IMR-90 (cell line): ENCODE measurements around the gene CACNB2. TPM values are rescaled to one million over a fixed set of nuclear protein-coding genes. Genes with fewer than 3 reads are reported as not detected.

ENCODE experiments used
- ATAC-seq: fragments of 200-7000 bp; cut with Tn5 transposase; 2 replicates; pipeline ENCODE4 v1.9.1; 2020; ENCODE audit warnings: low read depth, mild to moderate bottlenecking, moderate library complexity
- BruUV-seq: library from RNA; stranded (reverse); fragments of 400-500 nt; replicated peaks from 2 replicates; lab custom pipeline; 2021; lab: Mats Ljungman, UMichigan
- CTCF ChIA-PET: fragments of 300-600 bp; formaldehyde crosslinking; extraction: SDS; loops from one replicate; lab custom pipeline; 2021; ENCODE audit warnings: antibody characterized with exemption; lab: Yijun Ruan, JAX
- POLR2A ChIA-PET: fragments of 300-600 bp; sonication (Branson Sonifier 250); formaldehyde crosslinking; loops from one replicate; lab custom pipeline; 2022; ENCODE audit warnings: antibody characterized with exemption; ENCODE audit not compliant: unreplicated experiment; lab: Charles Lee
- DNase-seq: peaks from one replicate; pipeline ENCODE4 v3.0.0; 2013
- H2AFZ ChIP-seq: replicated peaks from 2 replicates; pipeline ENCODE3; 2013; ENCODE audit warnings: low read length, mild to moderate bottlenecking; ENCODE audit not compliant: poor library complexity
- H2AK5ac ChIP-seq: 2 replicates; pipeline ENCODE4 v1.6.1; 2013; ENCODE audit warnings: low read depth, low read length, inconsistent platforms
- H2AK9ac ChIP-seq: replicated peaks from 2 replicates; pipeline ENCODE3; 2013; ENCODE audit warnings: mild to moderate bottlenecking, low read depth, low read length, moderate library complexity; ENCODE audit not compliant: poor library complexity
- H2BK120ac ChIP-seq: 2 replicates; pipeline ENCODE4 v1.6.1; 2013; ENCODE audit warnings: low read depth, low read length, inconsistent platforms
- H2BK15ac ChIP-seq: 3 replicates; pipeline ENCODE4 v1.6.1; 2013; ENCODE audit warnings: low read depth, low read length, inconsistent platforms
- H2BK20ac ChIP-seq: 2 replicates; pipeline ENCODE4 v1.6.1; 2013; ENCODE audit warnings: low read depth, mild to moderate bottlenecking, inconsistent platforms, low read length, moderate library complexity
- H2BK5ac ChIP-seq: 2 replicates; pipeline ENCODE4 v1.6.1; 2013; ENCODE audit warnings: mild to moderate bottlenecking, low read depth, low read length, inconsistent platforms; ENCODE audit not compliant: poor library complexity, severe bottlenecking
- H3K14ac ChIP-seq: replicated peaks from 2 replicates; pipeline ENCODE4 v1.6.1; 2013; ENCODE audit warnings: low read depth, low read length, inconsistent platforms
- H3K18ac ChIP-seq: 2 replicates; pipeline ENCODE4 v1.6.1; 2013; ENCODE audit warnings: low read depth, low read length, control low read depth
- H3K23ac ChIP-seq: 2 replicates; pipeline ENCODE4 v1.6.1; 2013; ENCODE audit warnings: low read depth, low read length, inconsistent platforms
- H3K27ac ChIP-seq: 2 replicates; pipeline ENCODE4 v1.5.1; 2013; ENCODE audit warnings: mild to moderate bottlenecking, control low read depth, low read length; ENCODE audit not compliant: insufficient read depth
- H3K27me3 ChIP-seq: 2 replicates; pipeline ENCODE4 v1.6.1; 2013; ENCODE audit warnings: low read length; ENCODE audit not compliant: control insufficient read depth, insufficient read depth
- H3K36me3 ChIP-seq: 2 replicates; pipeline ENCODE4 v1.6.1; 2013; ENCODE audit warnings: low read length, mixed read lengths; ENCODE audit not compliant: control insufficient read depth, insufficient read depth
- H3K4ac ChIP-seq: 2 replicates; pipeline ENCODE4 v1.6.1; 2013; ENCODE audit warnings: low read depth, low read length, inconsistent platforms
- H3K4me1 ChIP-seq: 2 replicates; pipeline ENCODE4 v1.6.1; 2013; ENCODE audit warnings: low read length, mixed read lengths; ENCODE audit not compliant: control insufficient read depth, insufficient read depth
- H3K4me2 ChIP-seq: 2 replicates; pipeline ENCODE4 v1.6.1; 2013; ENCODE audit warnings: low read depth, mild to moderate bottlenecking, control low read depth, low read length, moderate library complexity
- H3K4me3 ChIP-seq: 2 replicates; pipeline ENCODE4 v1.5.1; 2013; ENCODE audit warnings: low read depth, mild to moderate bottlenecking, control low read depth, low read length, moderate library complexity; ENCODE audit not compliant: insufficient read depth
- H3K56ac ChIP-seq: 2 replicates; pipeline ENCODE4 v1.6.1; 2013; ENCODE audit warnings: low read length, inconsistent platforms; ENCODE audit not compliant: insufficient read depth; ENCODE audit errors: extremely low read depth
- H3K79me1 ChIP-seq, 2 experiments: 2 replicates each; pipeline ENCODE4 v1.6.1; 2013; ENCODE audit warnings: low read length in 2 of 2, inconsistent platforms in 1 of 2, low read depth in 1 of 2
- H3K9ac ChIP-seq: 2 replicates; pipeline ENCODE4 v1.6.1; 2013; ENCODE audit warnings: low read depth, low read length, control low read depth
- H3K9me1 ChIP-seq: 2 replicates; pipeline ENCODE4 v1.6.1; 2013; ENCODE audit warnings: low read length, inconsistent platforms; ENCODE audit not compliant: insufficient read depth
- H3K9me3 ChIP-seq: 2 replicates; pipeline ENCODE4 v1.6.1; 2013; ENCODE audit warnings: low read length; ENCODE audit not compliant: control insufficient read depth, insufficient read depth
- H4K20me1 ChIP-seq: 2 replicates; pipeline ENCODE4 v1.6.1; 2013; ENCODE audit warnings: low read length, inconsistent platforms; ENCODE audit not compliant: insufficient read depth
- H4K5ac ChIP-seq: 2 replicates; pipeline ENCODE4 v1.6.1; 2013; ENCODE audit warnings: mild to moderate bottlenecking, low read depth, low read length, control low read depth
- H4K8ac ChIP-seq, 2 experiments: 2 replicates each; pipeline ENCODE4 v1.6.1; 2013; ENCODE audit warnings: low read depth in 2 of 2, low read length in 2 of 2, control low read depth in 1 of 2, inconsistent platforms in 1 of 2
- H4K91ac ChIP-seq: 2 replicates; pipeline ENCODE4 v1.6.1; 2013; ENCODE audit warnings: low read depth, low read length, inconsistent platforms; ENCODE audit not compliant: insufficient read depth
- BHLHE40 ChIP-seq: fragments of 150-350 bp; IDR thresholded peaks from 2 replicates; pipeline ENCODE4 v1.6.1; 2016; ENCODE audit warnings: mild to moderate bottlenecking, low read depth, low read length
- CEBPB ChIP-seq: IDR thresholded peaks from 2 replicates; pipeline ENCODE4 v1.6.1; 2012; ENCODE audit warnings: low read depth, low read length, improper control_type of control experiment
- CHD1 ChIP-seq: IDR thresholded peaks from 2 replicates; pipeline ENCODE4 v1.6.1; 2012; ENCODE audit warnings: low read depth, low read length, improper control_type of control experiment
- FOS ChIP-seq: fragments of 150-350 bp; IDR thresholded peaks from 2 replicates; pipeline ENCODE4 v1.6.1; 2016; ENCODE audit warnings: low read depth, low read length
- MAFK ChIP-seq: IDR thresholded peaks from 2 replicates; pipeline ENCODE4 v1.6.1; 2012; ENCODE audit warnings: low read depth, low read length, improper control_type of control experiment
- MAZ ChIP-seq: IDR thresholded peaks from 2 replicates; pipeline ENCODE4 v1.6.1; 2012; ENCODE audit warnings: low read depth, mild to moderate bottlenecking, low read length, improper control_type of control experiment, moderate library complexity, borderline replicate concordance
- MXI1 ChIP-seq: IDR thresholded peaks from 2 replicates; pipeline ENCODE4 v1.6.1; 2012; ENCODE audit warnings: low read depth, mild to moderate bottlenecking, low read length, moderate library complexity, borderline replicate concordance
- NFE2L2 ChIP-seq: fragments of 150-350 bp; IDR thresholded peaks from 2 replicates; pipeline ENCODE4 v1.6.1; 2016; ENCODE audit warnings: low read depth, mild to moderate bottlenecking, low read length
- POLR2A ChIP-seq: IDR thresholded peaks from 2 replicates; pipeline ENCODE4 v1.6.1; 2012; ENCODE audit warnings: mild to moderate bottlenecking, low read depth, low read length
- RAD21 ChIP-seq: IDR thresholded peaks from 2 replicates; pipeline ENCODE4 v1.6.1; 2012; ENCODE audit warnings: low read length, improper control_type of control experiment
- RCOR1 ChIP-seq: IDR thresholded peaks from 2 replicates; pipeline ENCODE4 v1.6.1; 2012; ENCODE audit warnings: mild to moderate bottlenecking, low read length, improper control_type of control experiment; ENCODE audit not compliant: insufficient replicate concordance
- RFX5 ChIP-seq: IDR thresholded peaks from 2 replicates; pipeline ENCODE4 v1.8.0; 2012; ENCODE audit warnings: low read depth, mild to moderate bottlenecking, low read length, moderate library complexity
- SMC3 ChIP-seq: fragments of 150-350 bp; IDR thresholded peaks from 2 replicates; pipeline ENCODE4 v1.6.1; 2016; ENCODE audit warnings: low read depth, mild to moderate bottlenecking, antibody characterized with exemption, low read length, moderate library complexity
- WGBS, 2 experiments: methylation state at CpG; one replicate each; pipeline versions ENCODE4 v1.1.5 to v1.1.7; 2013; ENCODE audit warnings: missing lambda C conversion rate in 2 of 2; ENCODE audit not compliant: insufficient read length in 1 of 2; ENCODE audit errors: extremely low coverage in 2 of 2; 5-methylcytosine and 5-hydroxymethylcytosine counted together
- dilution Hi-C: fragments of 300-500 bp; cut with HindIII; formaldehyde crosslinking; loops from one replicate; pipeline ENCODE4 v1.14.3; 2018; ENCODE audit warnings: low sequenced_read_pairs; ENCODE audit not compliant: unreplicated experiment
- in situ Hi-C: fragments of 300-500 bp; cut with MboI; formaldehyde crosslinking; loops from 3 replicates; pipeline ENCODE4 v1.14.3; 2019; ENCODE audit warnings: low sequenced_read_pairs, inconsistent platforms, mixed read lengths
- intact Hi-C: fragments of 100-400 bp; cut with micrococcal nuclease; formaldehyde crosslinking; loops from 2 replicates; pipeline ENCODE4 v1.10.0; 2022
- polyA plus RNA-seq, 3 experiments: library from polyadenylated mRNA; depleted of rRNA; stranded (reverse); fragments of >200 nt; gene quantifications; 2 replicates each; pipeline ENCODE4 v1.2.3, GENCODE V29; 2012; ENCODE audit warnings: low replicate concordance in 1 of 3
- total RNA-seq: library from RNA; depleted of rRNA; stranded (reverse); fragments of >200 nt; gene quantifications from 2 replicates; pipeline ENCODE4 v1.2.3, GENCODE V29; 2012
- TF ChIP-seq, protein P1 (sequence below): fragments of 150-350 bp; IDR thresholded peaks from 2 replicates; pipeline ENCODE4 v1.6.1; 2017; ENCODE audit warnings: mild to moderate bottlenecking, antibody characterized with exemption, low read length, low read depth
- TF ChIP-seq, protein P2 (sequence below): fragments of 150-350 bp; IDR thresholded peaks from 2 replicates; pipeline ENCODE4 v1.6.1; 2016; ENCODE audit warnings: low read depth, mild to moderate bottlenecking, low read length, moderate library complexity, borderline replicate concordance
- TF ChIP-seq, protein P3 (sequence below): conservative IDR thresholded peaks from 2 replicates; pipeline ENCODE4 v1.5.1; 2012; ENCODE audit warnings: mild to moderate bottlenecking, low read depth, low read length, improper control_type of control experiment

Gene CACNB2
- total and polyA plus RNA-seq, 2 of the 4 experiments (the other 2 are of a cell fraction), result 0.36 TPM

DNA sequence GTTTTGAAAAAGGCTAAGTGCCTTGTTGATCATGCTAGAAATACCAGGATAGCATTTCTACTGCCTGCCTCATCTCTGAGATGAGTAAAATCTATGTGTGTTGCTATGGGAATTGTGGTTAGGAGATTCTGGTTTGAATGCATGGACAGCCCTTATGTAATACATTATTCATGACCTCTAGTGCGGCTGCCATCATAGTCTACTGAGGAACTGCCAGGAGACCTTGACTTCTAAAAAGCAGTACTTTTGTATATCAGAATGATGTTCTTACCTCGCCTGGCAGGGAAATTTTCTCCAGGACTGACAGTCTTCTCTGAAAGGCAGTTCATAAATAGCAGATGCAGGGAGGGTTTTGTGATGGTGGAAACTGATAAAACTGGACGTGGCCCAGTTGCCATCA lies 262.6 kb downstream of the CACNB2 start:
- in situ Hi-C loops, result no loop called here
- ChIA-PET POLR2A (no interaction called here), CTCF (no interaction called here)
- Histone ChIP-seq H3K56ac (no peak overlapping the region), H2AK5ac (no peak overlapping the region), H3K14ac (no peak overlapping the region), H3K4me2 (no peak overlapping the region; the same call in 1 of the 2 replicates), H3K79me1 (no peaks in the 10 kb centered on the region), H2BK20ac (no peak overlapping the region), H3K9me1 (no peaks in the 10 kb centered on the region), H3K4me3 (no peak overlapping the region), H4K8ac (no peak overlapping the region), H3K4ac (no peak overlapping the region), H3K18ac (no peak overlapping the region; the same call in 1 of the 2 replicates), H3K27ac (no peak overlapping the region), H3K9ac (no peak overlapping the region), H2BK5ac (no peak overlapping the region), H2BK120ac (no peak overlapping the region), H2AK9ac (no peak overlapping the region), H2BK15ac (no peak overlapping the region; the same call in 2 of the 3 replicates), H3K36me3 (no peaks in the 10 kb centered on the region), H2AFZ (no peak overlapping the region), H3K27me3 (peaks cover 3% of the 10 kb centered on the region), H3K4me1 (peaks cover 7% of the 10 kb centered on the region), H4K5ac (no peak overlapping the region), H3K9me3 (no peaks in the 10 kb centered on the region), H4K20me1 (no peaks in the 10 kb centered on the region), H3K23ac (no peak overlapping the region), H4K91ac (no peak overlapping the region)
- TF ChIP-seq, protein P1, sequence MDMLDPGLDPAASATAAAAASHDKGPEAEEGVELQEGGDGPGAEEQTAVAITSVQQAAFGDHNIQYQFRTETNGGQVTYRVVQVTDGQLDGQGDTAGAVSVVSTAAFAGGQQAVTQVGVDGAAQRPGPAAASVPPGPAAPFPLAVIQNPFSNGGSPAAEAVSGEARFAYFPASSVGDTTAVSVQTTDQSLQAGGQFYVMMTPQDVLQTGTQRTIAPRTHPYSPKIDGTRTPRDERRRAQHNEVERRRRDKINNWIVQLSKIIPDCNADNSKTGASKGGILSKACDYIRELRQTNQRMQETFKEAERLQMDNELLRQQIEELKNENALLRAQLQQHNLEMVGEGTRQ, result no peak
- TF ChIP-seq NFE2L2 (no peak), CHD1 (no peak), MAZ (no peak), CEBPB (peak; percentile 12; the same call in 1 of the 2 replicates), MAFK (0 out of 2 replicates have a peak, but pooled peaks have one; percentile 3), MXI1 (no peak), RCOR1 (no peak), FOS (no peak), RAD21 (no peak), BHLHE40 (no peak), SMC3 (no peak), POLR2A (no peak), RFX5 (no peak)
- TF ChIP-seq, protein P2, sequence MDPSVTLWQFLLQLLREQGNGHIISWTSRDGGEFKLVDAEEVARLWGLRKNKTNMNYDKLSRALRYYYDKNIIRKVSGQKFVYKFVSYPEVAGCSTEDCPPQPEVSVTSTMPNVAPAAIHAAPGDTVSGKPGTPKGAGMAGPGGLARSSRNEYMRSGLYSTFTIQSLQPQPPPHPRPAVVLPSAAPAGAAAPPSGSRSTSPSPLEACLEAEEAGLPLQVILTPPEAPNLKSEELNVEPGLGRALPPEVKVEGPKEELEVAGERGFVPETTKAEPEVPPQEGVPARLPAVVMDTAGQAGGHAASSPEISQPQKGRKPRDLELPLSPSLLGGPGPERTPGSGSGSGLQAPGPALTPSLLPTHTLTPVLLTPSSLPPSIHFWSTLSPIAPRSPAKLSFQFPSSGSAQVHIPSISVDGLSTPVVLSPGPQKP, result no peak
- TF ChIP-seq, protein P3, sequence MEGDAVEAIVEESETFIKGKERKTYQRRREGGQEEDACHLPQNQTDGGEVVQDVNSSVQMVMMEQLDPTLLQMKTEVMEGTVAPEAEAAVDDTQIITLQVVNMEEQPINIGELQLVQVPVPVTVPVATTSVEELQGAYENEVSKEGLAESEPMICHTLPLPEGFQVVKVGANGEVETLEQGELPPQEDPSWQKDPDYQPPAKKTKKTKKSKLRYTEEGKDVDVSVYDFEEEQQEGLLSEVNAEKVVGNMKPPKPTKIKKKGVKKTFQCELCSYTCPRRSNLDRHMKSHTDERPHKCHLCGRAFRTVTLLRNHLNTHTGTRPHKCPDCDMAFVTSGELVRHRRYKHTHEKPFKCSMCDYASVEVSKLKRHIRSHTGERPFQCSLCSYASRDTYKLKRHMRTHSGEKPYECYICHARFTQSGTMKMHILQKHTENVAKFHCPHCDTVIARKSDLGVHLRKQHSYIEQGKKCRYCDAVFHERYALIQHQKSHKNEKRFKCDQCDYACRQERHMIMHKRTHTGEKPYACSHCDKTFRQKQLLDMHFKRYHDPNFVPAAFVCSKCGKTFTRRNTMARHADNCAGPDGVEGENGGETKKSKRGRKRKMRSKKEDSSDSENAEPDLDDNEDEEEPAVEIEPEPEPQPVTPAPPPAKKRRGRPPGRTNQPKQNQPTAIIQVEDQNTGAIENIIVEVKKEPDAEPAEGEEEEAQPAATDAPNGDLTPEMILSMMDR, result no peak
- intact Hi-C loops, result no loop called here
- ATAC-seq, result peak; percentile 83
- DNase-seq, result peak; percentile 73
- BruUV-seq, result no TSS peak
- dilution Hi-C loops, result no loop called here
- WGBS, 2 experiments, result no CpG with 5 or more reads among the region's 3 CpGs
